Amygdala (tissue), 56 donors: ENCODE results near the gene L3MBTL1.
"Not testable (repeated sequence)": the region's sequence is repeated elsewhere in the genome, so short reads cannot be mapped to it uniquely, and the experiment has no call there.

ENCODE experiments used
- DNase-seq, 56 donors: peaks; one replicate each; lab custom pipeline; 2025; lab: John Stamatoyannopoulos, UW

Gene L3MBTL1

GRCh38 chr20:43583982-43584432 lies 76.5 kb downstream of the L3MBTL1 start:
- DNase-seq = peak in 46 of 56 donors; percentile 3 to 87 (median 51)

GRCh38 chr20:43584448-43585136 lies 77.1 kb downstream of the L3MBTL1 start:
- no peak for DNase-seq

GRCh38 chr20:43586641-43587040 lies 79.1 kb downstream of the L3MBTL1 start:
- peak in 3 of 56 donors; percentile 6 to 18 (median 8) for DNase-seq

- DNase-seq = not testable (repeated sequence)
Observed at GRCh38 chr20:43588526-43588925, 81.0 kb downstream of the L3MBTL1 start.

GRCh38 chr20:43590036-43590391 lies 82.5 kb downstream of the L3MBTL1 start:
- DNase-seq = peak in 13 of 56 donors; percentile 12 to 70 (median 38)

GRCh38 chr20:43590392-43591303 lies 83.2 kb downstream of the L3MBTL1 start, which contains the start of gene IFT52:
Gene IFT52 (plus strand): TSS chr20:43590937. CDS start chr20:43594699, 3,762 bp downstream.
- DNase-seq = peak; percentile 58 to 97 (median 88)
